A172 (cell line): Measurements from ENCODE around the gene RNPEP. TPM values are rescaled to one million over a fixed set of nuclear protein-coding genes. Genes with fewer than 3 reads are reported as not detected.
"Not testable (repeated sequence)": the region's sequence is repeated elsewhere in the genome, so short reads cannot be mapped to it uniquely, and the experiment has no call there.

Experiments
- DNase-seq: peaks from one replicate; pipeline ENCODE4 v3.0.0-alpha.2; 2015; ENCODE audit warnings: low spot score
- total RNA-seq: library from RNA; depleted of rRNA; stranded (reverse); fragments of >200 nt; shearing (Covaris generic); gene quantifications from 2 replicates; pipeline ENCODE4 v1.2.3, GENCODE V29; 2014

Gene RNPEP
- total RNA-seq, 1 experiment from 2014 or later = 112 TPM

GRCh38 chr1:202010180-202011015 is 27.9 kb downstream of the RNPEP start, which contains the start of gene ELF3:
Gene ELF3, plus strand, starts transcription at chr1:202010587. Its CDS starts 550 bp downstream, at chr1:202011137.
- peak; percentile 76 for DNase-seq

GRCh38 chr1:202011994-202012393 is 29.5 kb downstream of the RNPEP start:
- no peak for DNase-seq

GRCh38 chr1:202012544-202013478 is 30.4 kb downstream of the RNPEP start:
- DNase-seq = no peak

- DNase-seq = no peak
These were observed 31.2 kb downstream of the RNPEP start for GRCh38 chr1:202013603-202014002.

- DNase-seq = no peak
These were observed 31.6 kb downstream of the RNPEP start for GRCh38 chr1:202014060-202014459.

- no peak for DNase-seq
These were observed 32.6 kb downstream of the RNPEP start for GRCh38 chr1:202014915-202015661.

GRCh38 chr1:202015662-202015937 is 33.2 kb downstream of the RNPEP start:
- no peak for DNase-seq

GRCh38 chr1:202016022-202016810 is 33.8 kb downstream of the RNPEP start:
- no peak for DNase-seq

- DNase-seq = no peak
These were observed 34.6 kb downstream of the RNPEP start for GRCh38 chr1:202016811-202017748.

- no peak for DNase-seq
These were observed 35.5 kb downstream of the RNPEP start for GRCh38 chr1:202017749-202018467.

- peak; percentile 81 for DNase-seq
These were observed 36.2 kb downstream of the RNPEP start for GRCh38 chr1:202018468-202019234.

- not testable (repeated sequence) for DNase-seq
These were observed 36.7 kb downstream of the RNPEP start for GRCh38 chr1:202019235-202019558.

- peak; percentile 81 for DNase-seq
These were observed 40.6 kb downstream of the RNPEP start for GRCh38 chr1:202023001-202023433.

GRCh38 chr1:202029171-202029665 is 46.8 kb downstream of the RNPEP start:
- peak; percentile 95 for DNase-seq

GRCh38 chr1:202029727-202030126 is 47.3 kb downstream of the RNPEP start:
- DNase-seq = no peak

- DNase-seq = no peak
These were observed 49.3 kb downstream of the RNPEP start for GRCh38 chr1:202031796-202032195.

GRCh38 chr1:202034149-202034682 is 51.8 kb downstream of the RNPEP start:
- DNase-seq = no peak
